GM12891 (cell line): ENCODE measurements around the gene YOD1.

Source experiments
- DNase-seq: peaks from one replicate; pipeline ENCODE4 v3.0.0; 2011; ENCODE audit warnings: low spot score; ENCODE audit not compliant: insufficient read length
- FAIRE-seq: peaks from 2 replicates; lab custom pipeline; 2011; peaks lifted over from hg19 to GRCh38; lab: Jason Lieb, UNC
- PAX5 ChIP-seq: IDR thresholded peaks from 2 replicates; pipeline ENCODE4 v1.6.1; 2011; ENCODE audit warnings: low read length, moderate library complexity, mild to moderate bottlenecking; ENCODE audit not compliant: insufficient read depth, severe bottlenecking
- POLR2A ChIP-seq: IDR thresholded peaks from 2 replicates; pipeline ENCODE4 v1.6.1; 2011; ENCODE audit warnings: low read depth, low read length, control low read depth
- POLR2AphosphoS5 ChIP-seq: IDR thresholded peaks from 2 replicates; pipeline ENCODE4 v1.6.1; 2011; ENCODE audit warnings: low read depth, low read length, control low read depth
- POU2F2 ChIP-seq: IDR thresholded peaks from 2 replicates; pipeline ENCODE4 v1.6.1; 2011; ENCODE audit warnings: low read depth, mild to moderate bottlenecking, control low read depth, low read length, moderate library complexity
- SPI1 ChIP-seq: IDR thresholded peaks from 2 replicates; pipeline ENCODE4 v1.6.1; 2011; ENCODE audit warnings: low read depth, low read length, control low read depth
- TAF1 ChIP-seq: IDR thresholded peaks from 2 replicates; pipeline ENCODE4 v1.6.1; 2011; ENCODE audit warnings: low read depth, low read length, control low read depth

Gene YOD1

GRCh38 chr1:207009945-207010344 is 41.1 kb downstream of the YOD1 start:
- FAIRE-seq, result no peak
- no peak for DNase-seq
- TF ChIP-seq POLR2AphosphoS5 (no peak), SPI1 (no peak), POLR2A (no peak), PAX5 (no peak), TAF1 (no peak), POU2F2 (no peak)

GRCh38 chr1:207009182-207009850 is 41.7 kb downstream of the YOD1 start:
- no peak for TF ChIP-seq PAX5
- TF ChIP-seq POU2F2, result no peak
- no peak for TF ChIP-seq TAF1
- TF ChIP-seq POLR2A, result no peak
- TF ChIP-seq SPI1, result no peak
- no peak for TF ChIP-seq POLR2AphosphoS5
- DNase-seq (no peak), FAIRE-seq (no peak)

- no peak for FAIRE-seq
- no peak for DNase-seq
- TF ChIP-seq TAF1, result no peak
- TF ChIP-seq POU2F2, result no peak
- no peak for TF ChIP-seq POLR2AphosphoS5
- TF ChIP-seq SPI1, result no peak
- no peak for TF ChIP-seq PAX5
- no peak for TF ChIP-seq POLR2A
These were observed 43.5 kb downstream of the YOD1 start for GRCh38 chr1:207007352-207008033.

- FAIRE-seq (no peak), DNase-seq (no peak)
- no peak for TF ChIP-seq PAX5
- no peak for TF ChIP-seq SPI1
- TF ChIP-seq POLR2A, result no peak
- TF ChIP-seq POLR2AphosphoS5, result no peak
- no peak for TF ChIP-seq POU2F2
- TF ChIP-seq TAF1, result no peak
These were observed 44.1 kb downstream of the YOD1 start for GRCh38 chr1:207006914-207007313.

- no peak for DNase-seq
- no peak for FAIRE-seq
- TF ChIP-seq SPI1 (no peak), POLR2AphosphoS5 (no peak), PAX5 (no peak), TAF1 (no peak), POLR2A (no peak), POU2F2 (no peak)
These were observed 44.9 kb downstream of the YOD1 start for GRCh38 chr1:207006083-207006482.

- peak; percentile 31 for FAIRE-seq
- no peak for DNase-seq
- TF ChIP-seq TAF1 (no peak), POLR2AphosphoS5 (no peak), POLR2A (no peak), PAX5 (no peak), POU2F2 (no peak)
These were observed 45.8 kb downstream of the YOD1 start for GRCh38 chr1:207004931-207005830.

- TF ChIP-seq POU2F2 (no peak), POLR2AphosphoS5 (no peak), PAX5 (no peak), SPI1 (no peak), TAF1 (no peak), POLR2A (no peak)
- FAIRE-seq (no peak), DNase-seq (no peak)
These were observed 47.8 kb downstream of the YOD1 start for GRCh38 chr1:207003210-207003609.

- FAIRE-seq, result no peak
- TF ChIP-seq TAF1, result no peak
- TF ChIP-seq POLR2A, result no peak
- TF ChIP-seq PAX5, result no peak
- no peak for TF ChIP-seq POU2F2
- TF ChIP-seq SPI1, result no peak
- no peak for TF ChIP-seq POLR2AphosphoS5
- DNase-seq, result no peak
These were observed 48.3 kb downstream of the YOD1 start for GRCh38 chr1:207002724-207003146.

GRCh38 chr1:207001492-207002245 is 49.3 kb downstream of the YOD1 start:
- TF ChIP-seq SPI1, result no peak
- no peak for TF ChIP-seq POU2F2
- TF ChIP-seq PAX5, result no peak
- TF ChIP-seq POLR2A, result no peak
- DNase-seq (no peak), FAIRE-seq (no peak)
